Measurements from ENCODE around the gene C10orf120. TPM values are rescaled to one million over a fixed set of nuclear protein-coding genes. Genes with fewer than 3 reads are reported as not detected.

Gene C10orf120
- total RNA-seq, 2 donors from 2014 or later: not detected

GRCh38 chr10:122669045-122669444, 30.6 kb downstream of the C10orf120 start:
- WGBS, 2 donors: 78 to 92% methylated on average over 2 of the region's 2 CpGs

GRCh38 chr10:122665946-122666345, 33.7 kb downstream of the C10orf120 start:
- no peak for TF ChIP-seq POLR2A (IDR thresholded peaks at IDR 0.05)
- TF ChIP-seq CTCF (IDR thresholded peaks at IDR 0.05): no peak
- WGBS, 2 donors: 64 to 73% methylated on average over 3 to 4 of the region's 4 CpGs
- ATAC-seq (no peak), DNase-seq (no peak)
- H3K36me3 ChIP-seq (replicated peaks in 1 of 2; ENCODE audit: insufficient read depth in 1 of 2, low read depth in 2 of 2): no peaks in the 10 kb centered on the region
- H3K27me3 ChIP-seq: no peaks in the 10 kb centered on the region
- H3K4me3 ChIP-seq: no peak overlapping the region
- peaks cover 5% of the 10 kb centered on the region for H3K4me1 ChIP-seq
- intact Hi-C loops (cut with DNase I): no loop called here
- no peaks in the 10 kb centered on the region for H3K9me3 ChIP-seq
- H3K27ac ChIP-seq: no peak overlapping the region

More at GRCh38 chr10:122669045-122669444, 30.6 kb downstream of the C10orf120 start:
- DNase-seq (no peak), ATAC-seq (no peak)
- H3K9me3 ChIP-seq: no peaks in the 10 kb centered on the region
- H3K4me3 ChIP-seq: no peak overlapping the region
- peaks cover 5% of the 10 kb centered on the region for H3K4me1 ChIP-seq
- no peaks in the 10 kb centered on the region for H3K27me3 ChIP-seq
- no peak for TF ChIP-seq POLR2A (IDR thresholded peaks at IDR 0.05)
- no peak for TF ChIP-seq CTCF (IDR thresholded peaks at IDR 0.05)
- intact Hi-C loops (cut with DNase I): no loop called here
- no peak overlapping the region for H3K27ac ChIP-seq
- no peaks in the 10 kb centered on the region for H3K36me3 ChIP-seq (replicated peaks in 1 of 2; ENCODE audit: insufficient read depth in 1 of 2, low read depth in 2 of 2)

GRCh38 chr10:122665329-122665860, 34.3 kb downstream of the C10orf120 start:
- H3K9me3 ChIP-seq: no peaks in the 10 kb centered on the region
- no peak for ATAC-seq
- peaks cover 5% of the 10 kb centered on the region for H3K4me1 ChIP-seq
- 77% methylated on average over 7 of the region's 7 CpGs for WGBS, 2 donors
- H3K27ac ChIP-seq: no peak overlapping the region
- H3K27me3 ChIP-seq: no peaks in the 10 kb centered on the region
- TF ChIP-seq CTCF (IDR thresholded peaks at IDR 0.05) (no peak), POLR2A (IDR thresholded peaks at IDR 0.05) (no peak)
- H3K4me3 ChIP-seq: no peak overlapping the region
- intact Hi-C loops (cut with DNase I): no loop called here
- no peak for DNase-seq
- no peaks in the 10 kb centered on the region for H3K36me3 ChIP-seq (replicated peaks in 1 of 2; ENCODE audit: insufficient read depth in 1 of 2, low read depth in 2 of 2)

GRCh38 chr10:122664501-122664900, 35.1 kb downstream of the C10orf120 start:
- WGBS, 2 donors: 79 to 100% methylated on average over 2 to 8 of the region's 8 CpGs
- intact Hi-C loops (cut with DNase I): no loop called here
- ATAC-seq: no peak

More at GRCh38 chr10:122664501-122664900, 35.1 kb downstream of the C10orf120 start:
- Histone ChIP-seq H3K9me3 (no peaks in the 10 kb centered on the region), H3K4me3 (no peak overlapping the region), H3K27ac (no peak overlapping the region), H3K27me3 (no peaks in the 10 kb centered on the region), H3K36me3 (replicated peaks in 1 of 2; ENCODE audit: insufficient read depth in 1 of 2, low read depth in 2 of 2) (no peaks in the 10 kb centered on the region), H3K4me1 (peaks cover 4% of the 10 kb centered on the region)
- DNase-seq: no peak
- no peak for TF ChIP-seq POLR2A (IDR thresholded peaks at IDR 0.05)
- no peak for TF ChIP-seq CTCF (IDR thresholded peaks at IDR 0.05)
